ENCODE data around the gene CCDC12. TPM values are rescaled to one million over a fixed set of nuclear protein-coding genes. Genes with fewer than 3 reads are reported as not detected.

Gene CCDC12
- polyA plus RNA-seq, 6 donors from 2014 or later = 119 to 157 (median 123) TPM

DNA sequence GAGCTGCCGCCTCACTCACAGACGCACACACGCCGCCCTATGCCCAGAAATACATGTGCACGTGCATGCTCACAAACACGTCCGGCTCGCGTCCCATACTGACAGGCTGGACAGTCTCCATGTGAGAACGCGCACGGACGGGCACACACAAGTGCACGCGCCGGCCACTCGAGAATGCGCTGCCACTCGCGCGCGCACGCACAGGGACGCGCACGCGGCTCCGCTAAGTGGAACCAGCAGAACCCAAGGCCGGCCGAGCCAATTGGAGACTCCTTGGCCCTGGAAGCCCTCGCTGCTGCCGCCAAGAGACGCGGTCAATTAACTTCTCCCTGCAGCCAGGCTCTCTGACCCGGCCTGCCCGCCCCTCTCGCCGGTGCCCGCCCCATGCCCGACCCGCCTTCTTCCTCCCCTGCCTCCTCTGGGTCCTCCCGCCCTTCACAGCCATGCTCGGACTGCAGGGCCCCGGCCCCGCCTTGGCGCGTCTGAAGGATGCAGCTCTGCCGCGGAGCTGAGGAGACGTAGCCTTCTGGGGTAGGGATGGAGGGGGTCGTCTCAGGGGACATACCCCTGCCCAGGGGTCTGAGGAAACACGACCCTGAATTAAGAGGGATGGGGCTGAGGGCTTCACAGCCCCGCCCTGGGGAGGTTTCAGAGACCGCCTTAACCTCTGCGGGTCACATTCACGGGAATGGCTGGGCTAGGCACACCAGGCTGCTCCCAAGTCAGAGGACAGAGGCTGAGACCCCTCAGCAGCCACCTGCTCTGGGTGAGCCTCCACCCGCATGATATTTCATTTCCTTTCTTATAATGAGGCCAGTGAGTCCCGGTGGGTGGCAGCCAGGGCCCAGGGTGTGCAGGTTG lies 84.0 kb downstream of the CCDC12 start:
- H3K4me1 Mint-ChIP-seq = peaks cover 10 to 18% (median 15%) of the 10 kb centered on the region in 3 donors
- peak overlapping the region; percentile 36 to 80 (median 67) for H3K4me3 Mint-ChIP-seq
- ATAC-seq (ENCODE audit: low read depth in 2 of 2) = peak in 1 of 2 donors; percentile 31
- H3K27me3 Mint-ChIP-seq = peaks cover 31 to 75% (median 69%) of the 10 kb centered on the region in 3 donors
- H3K9me3 Mint-ChIP-seq = no peaks in the 10 kb centered on the region
- H3K27ac Mint-ChIP-seq = peak overlapping the region in 1 of 6 donors; percentile 14
- no peaks in the 10 kb centered on the region for H3K36me3 Mint-ChIP-seq
- DNase-seq = no peak

DNA sequence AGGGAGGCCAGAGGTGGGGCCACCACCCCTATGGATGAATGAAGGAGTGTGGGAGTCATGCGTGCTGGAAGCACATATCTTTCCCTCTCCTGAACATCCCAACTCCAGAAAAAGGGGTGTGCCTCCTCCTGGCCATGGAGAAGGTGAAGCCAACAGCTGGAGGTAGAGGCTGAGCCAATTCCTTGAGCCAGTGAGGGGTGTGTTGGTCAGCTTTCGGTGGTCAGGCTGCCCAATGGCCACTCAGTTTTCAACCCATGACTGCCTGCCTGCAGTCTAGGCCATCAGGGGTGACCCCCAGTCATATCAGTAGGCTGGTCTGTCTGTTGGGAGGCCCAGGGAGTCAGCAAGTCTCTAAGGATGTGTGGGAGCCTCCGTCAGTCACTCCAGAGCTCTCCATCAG lies 85.4 kb downstream of the CCDC12 start:
- H3K36me3 Mint-ChIP-seq = no peaks in the 10 kb centered on the region
- peak overlapping the region in 4 of 8 donors; percentile 2 to 49 (median 20) for H3K4me3 Mint-ChIP-seq
- ATAC-seq (ENCODE audit: low read depth in 2 of 2) = no peak
- H3K4me1 Mint-ChIP-seq = peaks cover 10 to 18% (median 14%) of the 10 kb centered on the region in 3 donors
- no peaks in the 10 kb centered on the region for H3K9me3 Mint-ChIP-seq
- peaks cover 34 to 68% (median 64%) of the 10 kb centered on the region in 3 donors for H3K27me3 Mint-ChIP-seq
- H3K27ac Mint-ChIP-seq = peak overlapping the region in 1 of 6 donors; percentile 22
- no peak for DNase-seq

DNA sequence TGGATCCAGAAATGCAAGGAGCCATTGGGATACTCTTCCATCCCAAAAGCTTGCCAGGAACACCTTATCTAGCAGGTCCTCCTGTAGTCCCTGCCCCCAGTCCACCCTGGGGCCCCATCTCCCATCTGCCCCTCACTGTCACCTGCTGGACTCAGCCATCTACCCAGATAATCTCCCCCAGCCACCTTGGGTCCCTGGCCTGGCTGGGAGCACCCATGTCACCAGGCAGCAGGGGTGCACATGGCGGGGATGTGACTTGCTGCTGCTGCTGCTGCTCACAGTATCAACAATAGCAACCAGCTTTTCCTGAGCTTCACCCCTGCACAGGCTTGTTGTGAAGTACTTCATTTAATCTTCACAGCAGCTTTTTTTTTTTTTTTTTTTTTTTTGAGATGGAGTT lies 86.4 kb downstream of the CCDC12 start:
- H3K27me3 Mint-ChIP-seq = peaks cover 34 to 67% (median 61%) of the 10 kb centered on the region in 3 donors

DNA sequence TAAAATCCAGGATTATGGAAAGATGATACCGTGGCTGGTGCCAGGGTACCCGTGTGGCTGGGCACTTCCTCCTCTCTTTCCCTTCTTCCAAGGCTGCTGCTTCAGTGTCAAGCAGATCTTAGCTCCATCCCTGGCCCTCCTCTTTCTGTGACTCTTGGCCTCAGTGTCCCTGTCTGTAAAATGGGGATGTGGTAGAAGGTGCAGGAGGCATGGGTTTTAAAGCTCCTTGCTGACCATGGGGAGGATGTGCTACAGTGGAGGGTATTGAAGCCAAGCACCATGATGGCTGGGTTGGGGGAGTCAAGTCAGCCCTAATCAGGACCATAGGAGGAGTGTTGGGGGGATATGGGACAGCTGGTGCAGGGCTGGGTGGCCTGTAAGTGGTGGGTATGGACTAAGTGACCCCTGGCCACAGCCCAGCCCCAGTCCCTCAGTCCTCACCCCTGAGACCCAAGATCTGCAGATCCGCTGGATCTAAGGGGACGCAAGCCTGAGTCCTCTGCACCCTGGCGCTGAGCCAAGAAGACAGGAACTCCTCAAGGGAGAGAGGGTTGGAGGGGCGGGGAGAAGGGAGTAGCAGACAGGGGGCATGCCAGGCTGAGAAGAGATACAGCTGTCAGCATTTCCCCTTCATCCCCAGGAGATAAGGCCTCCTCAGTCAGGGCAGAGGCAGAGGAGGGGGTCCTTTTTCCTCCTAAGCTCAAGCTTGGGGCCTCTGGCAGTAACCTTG lies 87.0 kb downstream of the CCDC12 start:
- no peak overlapping the region for H3K27ac Mint-ChIP-seq
- H3K4me3 Mint-ChIP-seq = no peak overlapping the region
- H3K9me3 Mint-ChIP-seq = no peaks in the 10 kb centered on the region
- peaks cover 37 to 69% (median 62%) of the 10 kb centered on the region in 3 donors for H3K27me3 Mint-ChIP-seq
- H3K4me1 Mint-ChIP-seq = peaks cover 5 to 13% (median 10%) of the 10 kb centered on the region in 3 donors
- DNase-seq (no peak), ATAC-seq (ENCODE audit: low read depth in 2 of 2) (no peak)
- no peaks in the 10 kb centered on the region for H3K36me3 Mint-ChIP-seq

More for the DNA sequence above, 86.4 kb downstream of the CCDC12 start:
- Mint-ChIP-seq H3K36me3 (no peaks in the 10 kb centered on the region), H3K4me1 (peaks cover 6 to 14% (median 10%) of the 10 kb centered on the region in 3 donors), H3K27ac (no peak overlapping the region), H3K9me3 (no peaks in the 10 kb centered on the region), H3K4me3 (no peak overlapping the region)
- no peak for DNase-seq
- ATAC-seq (ENCODE audit: low read depth in 2 of 2) = no peak

DNA sequence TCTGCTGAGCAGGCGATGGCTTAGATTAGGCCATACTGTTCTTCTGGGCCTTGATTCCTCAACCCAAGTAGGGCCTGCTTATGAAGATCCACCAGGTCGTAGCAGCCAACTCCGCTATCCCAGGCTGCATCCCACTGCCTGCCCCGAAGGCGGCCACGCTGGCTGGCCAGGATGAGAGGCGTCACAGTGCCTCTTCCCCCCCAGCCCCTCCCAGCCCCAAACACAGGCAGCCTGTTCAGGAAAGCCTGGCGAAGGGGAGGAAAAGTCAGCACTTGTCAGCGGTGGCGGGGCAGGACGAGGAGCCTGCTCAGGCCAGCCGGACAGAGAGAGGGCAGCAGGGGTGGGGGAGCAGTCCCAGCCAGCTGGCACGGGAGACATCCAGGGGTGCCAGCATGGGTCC lies 87.8 kb downstream of the CCDC12 start:
- peaks cover 43 to 70% (median 62%) of the 10 kb centered on the region in 3 donors for H3K27me3 Mint-ChIP-seq
- no peaks in the 10 kb centered on the region for H3K36me3 Mint-ChIP-seq
- H3K4me1 Mint-ChIP-seq = peaks cover 5 to 15% (median 14%) of the 10 kb centered on the region in 3 donors
- no peak overlapping the region for H3K4me3 Mint-ChIP-seq
- no peak for ATAC-seq (ENCODE audit: low read depth in 2 of 2)
- no peak overlapping the region for H3K27ac Mint-ChIP-seq
- no peaks in the 10 kb centered on the region for H3K9me3 Mint-ChIP-seq
- DNase-seq = no peak

DNA sequence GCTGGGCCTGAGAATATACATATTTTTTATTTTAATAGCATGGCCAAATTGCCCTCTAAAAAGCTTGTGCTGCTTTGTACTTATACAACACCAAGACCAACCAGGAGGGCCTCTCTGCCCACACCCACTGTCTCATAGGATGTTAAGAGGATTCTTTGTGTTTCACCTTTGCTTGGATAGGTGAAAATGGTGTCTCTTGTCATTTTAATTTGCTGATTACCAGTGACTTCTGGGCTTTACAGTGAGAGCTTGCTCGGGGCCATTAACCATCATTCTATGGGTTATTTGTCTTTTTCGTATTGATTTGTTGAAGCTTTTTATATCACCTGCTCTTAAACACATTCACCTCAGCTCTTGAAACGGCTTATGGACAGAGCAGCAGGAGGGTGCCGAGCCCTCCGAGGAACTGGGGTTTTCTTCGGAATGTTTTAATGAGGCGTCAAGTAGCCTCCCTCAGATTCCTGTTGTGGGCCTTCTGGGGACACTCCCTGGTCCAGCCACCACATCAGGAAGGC lies 88.5 kb downstream of the CCDC12 start:
- Mint-ChIP-seq H3K9me3 (no peaks in the 10 kb centered on the region), H3K27ac (peak overlapping the region in 1 of 6 donors; percentile 44), H3K27me3 (peaks cover 44 to 66% (median 58%) of the 10 kb centered on the region in 3 donors), H3K36me3 (no peaks in the 10 kb centered on the region), H3K4me3 (peak overlapping the region in 1 of 8 donors; percentile 30), H3K4me1 (peaks cover 5 to 18% (median 18%) of the 10 kb centered on the region in 3 donors)
- no peak for ATAC-seq (ENCODE audit: low read depth in 2 of 2)
- no peak for DNase-seq

DNA sequence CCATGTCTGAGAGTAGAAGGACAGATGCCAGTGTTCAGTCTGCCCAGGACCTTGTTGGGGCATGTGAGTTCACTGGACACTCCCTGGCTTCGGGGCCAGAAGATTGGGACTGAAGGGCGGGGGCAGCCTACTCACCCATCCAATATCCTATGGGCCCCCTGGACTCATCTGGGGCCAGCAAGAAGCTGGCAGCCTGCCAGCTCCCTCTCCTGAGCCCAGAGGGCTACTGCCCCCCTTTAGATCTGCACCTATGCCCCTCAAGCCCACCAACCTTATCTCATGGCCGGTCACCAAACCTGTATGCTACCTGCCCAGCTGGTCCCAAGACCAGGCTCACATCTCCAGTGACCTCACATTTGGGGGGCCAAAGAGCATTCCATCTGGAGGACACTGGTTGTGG lies 90.9 kb downstream of the CCDC12 start:
- Mint-ChIP-seq H3K9me3 (no peaks in the 10 kb centered on the region), H3K36me3 (no peaks in the 10 kb centered on the region), H3K27me3 (peaks cover 31 to 62% (median 44%) of the 10 kb centered on the region in 3 donors), H3K4me3 (peak overlapping the region in 2 of 8 donors; percentile 30 to 31), H3K4me1 (peaks cover 6 to 17% (median 7%) of the 10 kb centered on the region in 3 donors), H3K27ac (no peak overlapping the region)
- DNase-seq (no peak), ATAC-seq (ENCODE audit: low read depth in 2 of 2) (no peak)

DNA sequence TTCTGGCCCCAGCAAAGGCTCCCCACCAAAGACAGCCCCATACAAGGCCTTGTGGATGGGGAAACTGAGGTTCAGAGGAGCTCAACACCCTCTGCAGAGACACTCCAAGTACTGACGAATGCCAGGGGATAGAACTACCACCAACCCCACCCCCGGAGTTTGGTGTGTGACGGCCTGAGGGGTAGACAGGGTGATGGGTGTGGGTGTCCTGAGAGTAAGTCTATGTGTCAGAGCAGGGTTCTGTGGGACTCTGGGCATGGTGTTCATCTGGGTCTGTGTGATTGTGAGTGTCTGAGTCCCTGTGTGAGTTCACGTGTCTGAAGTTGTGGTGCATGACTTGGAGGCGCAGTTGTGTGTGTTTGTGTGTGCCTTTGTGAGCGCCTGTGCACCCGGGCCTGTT lies 91.6 kb downstream of the CCDC12 start:
- H3K27ac Mint-ChIP-seq = no peak overlapping the region
- H3K27me3 Mint-ChIP-seq = peaks cover 36 to 62% (median 44%) of the 10 kb centered on the region in 3 donors
- peak overlapping the region in 3 of 8 donors; percentile 15 to 60 (median 19) for H3K4me3 Mint-ChIP-seq
- no peaks in the 10 kb centered on the region for H3K9me3 Mint-ChIP-seq
- no peak for DNase-seq
- H3K36me3 Mint-ChIP-seq = no peaks in the 10 kb centered on the region
- H3K4me1 Mint-ChIP-seq = peaks cover 9 to 17% (median 13%) of the 10 kb centered on the region in 3 donors
- ATAC-seq (ENCODE audit: low read depth in 2 of 2) = no peak

DNA sequence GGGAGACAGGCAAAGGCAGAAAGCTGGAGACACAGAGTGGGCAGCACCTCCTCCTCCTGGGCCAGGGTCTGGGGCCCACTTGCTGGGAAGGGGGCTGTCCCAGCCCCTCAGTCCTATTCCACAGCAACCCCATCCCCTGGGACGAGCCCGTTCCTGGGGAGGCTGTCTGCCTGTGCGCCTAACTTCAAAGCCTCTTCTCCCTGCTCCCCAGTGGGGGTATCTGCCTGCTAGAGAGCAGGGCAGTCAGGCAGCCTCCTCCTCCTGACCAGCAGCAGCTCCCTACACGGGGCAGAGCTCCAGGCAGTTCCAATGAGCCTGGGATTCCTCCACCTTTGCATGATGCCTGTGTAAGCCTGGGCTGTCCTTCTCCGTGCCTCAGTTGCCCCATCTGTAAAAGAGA lies 92.1 kb downstream of the CCDC12 start:
- peak overlapping the region in 6 of 8 donors; percentile 15 to 65 (median 48) for H3K4me3 Mint-ChIP-seq
- H3K9me3 Mint-ChIP-seq = no peaks in the 10 kb centered on the region
- H3K36me3 Mint-ChIP-seq = no peaks in the 10 kb centered on the region

DNA sequence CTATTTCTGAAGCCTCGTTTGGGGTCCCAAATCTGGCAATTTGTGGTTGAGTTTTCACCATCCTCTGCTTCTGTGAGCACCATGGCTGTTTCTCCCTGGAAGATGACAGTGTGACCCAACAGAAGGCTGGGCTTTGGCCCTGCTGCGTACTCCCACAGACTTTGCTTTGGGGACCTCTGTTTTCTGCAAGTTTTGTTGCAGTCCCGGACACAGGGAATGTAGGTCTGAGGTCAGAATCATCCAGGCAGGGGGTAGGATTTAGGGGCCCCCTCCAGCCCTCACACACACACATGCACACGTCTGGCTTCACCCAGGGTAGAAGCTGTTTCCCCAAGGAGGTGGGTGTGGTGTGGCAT lies 92.7 kb downstream of the CCDC12 start:
- DNase-seq (no peak), ATAC-seq (ENCODE audit: low read depth in 2 of 2) (no peak)
- Mint-ChIP-seq H3K9me3 (no peaks in the 10 kb centered on the region), H3K4me3 (peak overlapping the region; percentile 56 to 84 (median 66)), H3K27ac (peak overlapping the region in 3 of 6 donors; percentile 7 to 56 (median 31)), H3K27me3 (peaks cover 37 to 54% (median 38%) of the 10 kb centered on the region in 3 donors), H3K4me1 (peaks cover 9 to 17% (median 13%) of the 10 kb centered on the region in 3 donors), H3K36me3 (no peaks in the 10 kb centered on the region)

More for the DNA sequence above, 92.1 kb downstream of the CCDC12 start:
- Mint-ChIP-seq H3K27ac (no peak overlapping the region), H3K4me1 (peaks cover 9 to 17% (median 13%) of the 10 kb centered on the region in 3 donors), H3K27me3 (peaks cover 37 to 59% (median 42%) of the 10 kb centered on the region in 3 donors)
- DNase-seq (no peak), ATAC-seq (ENCODE audit: low read depth in 2 of 2) (no peak)

DNA sequence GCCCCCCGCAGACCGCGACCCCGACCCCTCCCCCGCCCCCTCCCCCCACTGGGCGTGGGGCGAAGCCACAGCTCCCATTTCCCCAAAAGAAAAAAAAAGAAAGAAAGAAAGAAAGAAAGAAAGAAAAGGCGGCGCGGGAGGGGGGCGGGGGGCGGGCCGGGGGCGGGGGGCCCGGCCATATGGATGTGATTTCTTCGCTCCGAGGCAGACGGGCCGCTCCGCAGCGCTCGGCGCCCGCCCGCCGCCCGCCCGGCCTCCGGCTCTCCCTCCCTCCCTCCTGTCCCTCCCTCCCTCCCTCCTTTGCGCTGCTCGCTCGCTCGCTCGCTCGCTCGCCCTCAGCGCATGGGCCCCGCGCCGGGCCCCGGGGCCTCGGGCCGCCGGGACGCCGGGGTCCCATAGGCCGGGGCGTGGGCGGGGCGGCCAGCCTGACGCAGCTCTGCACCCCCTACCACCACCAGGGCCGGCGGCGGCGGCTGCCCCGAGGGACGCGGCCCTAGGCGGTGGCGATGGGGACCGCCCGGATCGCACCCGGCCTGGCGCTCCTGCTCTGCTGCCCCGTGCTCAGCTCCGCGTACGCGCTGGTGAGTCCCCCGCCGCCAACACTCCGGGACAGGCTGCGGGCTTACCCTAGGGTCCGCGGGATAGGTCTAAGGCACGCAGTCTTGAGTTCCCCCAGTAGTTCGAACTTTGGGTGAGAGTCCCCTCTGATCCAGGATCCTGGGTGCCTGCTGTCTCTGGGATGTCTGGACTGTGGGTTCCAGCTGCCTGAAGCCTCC lies 93.3 kb downstream of the CCDC12 start:
- Mint-ChIP-seq H3K4me3 (peak overlapping the region; percentile 57 to 88 (median 80)), H3K27ac (peak overlapping the region in 1 of 6 donors; percentile 56), H3K4me1 (peaks cover 9 to 17% (median 13%) of the 10 kb centered on the region in 3 donors), H3K9me3 (no peaks in the 10 kb centered on the region), H3K36me3 (no peaks in the 10 kb centered on the region), H3K27me3 (peaks cover 35 to 52% (median 38%) of the 10 kb centered on the region in 3 donors)
- ATAC-seq (ENCODE audit: low read depth in 2 of 2) = peak; percentile 53 to 58
- DNase-seq = no peak

DNA sequence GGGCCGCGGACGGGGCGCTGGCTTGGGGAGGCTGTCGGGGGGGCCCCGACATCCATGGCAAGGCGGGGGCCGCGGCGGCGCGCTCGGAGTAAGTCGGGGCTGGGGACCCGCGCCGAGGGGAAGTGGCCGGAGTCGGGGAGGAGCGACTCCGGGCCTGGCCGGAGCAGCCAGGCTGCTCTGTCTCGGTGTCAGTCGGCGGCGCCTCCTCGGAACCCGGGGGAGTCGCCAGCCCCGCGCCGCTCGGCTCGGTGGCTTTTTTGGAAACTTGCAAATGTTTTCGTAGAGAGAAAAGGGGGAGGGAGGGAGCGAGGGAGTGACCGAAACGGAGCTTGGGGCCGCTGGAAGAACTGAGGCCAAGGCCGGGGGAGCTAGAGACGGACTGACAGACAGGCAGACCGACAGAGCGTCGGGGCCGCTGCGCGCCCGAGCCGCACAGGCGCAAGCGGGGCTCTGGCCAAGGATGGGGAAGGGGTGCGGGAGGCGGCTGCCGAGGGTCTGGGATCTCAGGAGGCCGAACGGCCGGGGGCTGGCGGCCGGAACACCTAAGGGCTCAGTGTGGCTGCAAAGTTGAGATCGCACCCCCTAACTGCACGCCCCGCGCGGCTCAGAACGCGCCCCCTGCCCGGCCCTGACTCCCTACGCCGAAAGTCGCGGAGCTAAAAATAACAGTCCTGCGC lies 94.0 kb downstream of the CCDC12 start:
- ATAC-seq (ENCODE audit: low read depth in 2 of 2) = peak; percentile 20 to 24
- peaks cover 28 to 50% (median 38%) of the 10 kb centered on the region in 3 donors for H3K27me3 Mint-ChIP-seq
- no peak overlapping the region for H3K27ac Mint-ChIP-seq

More for the DNA sequence above, 94.0 kb downstream of the CCDC12 start:
- DNase-seq = no peak
- no peaks in the 10 kb centered on the region for H3K36me3 Mint-ChIP-seq
- peaks cover 9 to 17% (median 13%) of the 10 kb centered on the region in 3 donors for H3K4me1 Mint-ChIP-seq
- H3K9me3 Mint-ChIP-seq = no peaks in the 10 kb centered on the region
- H3K4me3 Mint-ChIP-seq = peak overlapping the region; percentile 60 to 88 (median 80)

All from naive B cell (primary cell).